Frontal cortex (tissue), 4 donors: ENCODE results near the gene STAT5B. TPM values are rescaled to one million over a fixed set of nuclear protein-coding genes. Genes with fewer than 3 reads are reported as not detected.
A peak's percentile ranks its signal among the peaks of the same experiment; 100 is the strongest.
"Not testable (repeated sequence)": the region's sequence is repeated elsewhere in the genome, so short reads cannot be mapped to it uniquely, and the experiment has no call there.

Source experiments
- DNase-seq, 2 donors: peaks; one replicate each; pipeline ENCODE4 v3.0.0; 2012; ENCODE audit warnings: low spot score in 2 of 2
- FAIRE-seq: peaks from 2 replicates; lab custom pipeline; 2012; peaks lifted over from hg19 to GRCh38; lab: Jason Lieb, UNC
- total RNA-seq: library from RNA; depleted of rRNA; stranded (reverse); fragments of >200 nt; gene quantifications from one replicate; pipeline ENCODE4 v1.2.3, GENCODE V29; 2014
- donor health status: control.
- donor health status: control.
- donor health status: control.

The STAT5B gene
- total RNA-seq, result 17.5 TPM

GRCh38 chr17:42276359-42276608, at the start of gene STAT5B:
Gene STAT5B (minus strand): TSS chr17:42276391. CDS start chr17:42232127, 44,264 bp downstream.
- FAIRE-seq (no peak), DNase-seq (peak; percentile 88 to 92)

GRCh38 chr17:42325026-42325425, 48.8 kb upstream of the STAT5B start:
- FAIRE-seq (no peak), DNase-seq (no peak)

- FAIRE-seq (no peak), DNase-seq (no peak)
Measured at GRCh38 chr17:42323268-42323773, 47.1 kb upstream of the STAT5B start.

GRCh38 chr17:42322382-42323267, 46.4 kb upstream of the STAT5B start:
- no peak for FAIRE-seq
- DNase-seq, result peak; percentile 69 to 85

GRCh38 chr17:42321555-42321954, 45.4 kb upstream of the STAT5B start:
- no peak for DNase-seq
- FAIRE-seq, result no peak

GRCh38 chr17:42317967-42318366, 41.8 kb upstream of the STAT5B start:
- not testable (repeated sequence) for DNase-seq, FAIRE-seq

GRCh38 chr17:42317266-42317845, 41.2 kb upstream of the STAT5B start:
- FAIRE-seq (no peak), DNase-seq (no peak)

GRCh38 chr17:42316755-42317154, 40.6 kb upstream of the STAT5B start:
- no peak for FAIRE-seq
- DNase-seq, result no peak

- DNase-seq (no peak), FAIRE-seq (no peak)
Measured at GRCh38 chr17:42315402-42316156, 39.4 kb upstream of the STAT5B start.

GRCh38 chr17:42313773-42314566, 37.8 kb upstream of the STAT5B start:
- FAIRE-seq (no peak), DNase-seq (no peak)

GRCh38 chr17:42313389-42313772, 37.2 kb upstream of the STAT5B start:
- no peak for DNase-seq
- no peak for FAIRE-seq

- peak; percentile 78 to 86 for DNase-seq
- FAIRE-seq, result no peak
Measured at GRCh38 chr17:42312285-42313130, 36.3 kb upstream of the STAT5B start.

- FAIRE-seq (no peak), DNase-seq (no peak)
Measured at GRCh38 chr17:42312035-42312284, 35.8 kb upstream of the STAT5B start.

GRCh38 chr17:42311240-42312034, 35.2 kb upstream of the STAT5B start:
- FAIRE-seq (no peak), DNase-seq (peak in 1 of 2 donors; percentile 41)

GRCh38 chr17:42310787-42311215, 34.6 kb upstream of the STAT5B start:
- FAIRE-seq (no peak), DNase-seq (no peak)

GRCh38 chr17:42309986-42310786, 34.0 kb upstream of the STAT5B start:
- FAIRE-seq, result no peak

GRCh38 chr17:42309142-42309541, 33.0 kb upstream of the STAT5B start:
- DNase-seq (no peak), FAIRE-seq (no peak)

More at GRCh38 chr17:42309986-42310786, 34.0 kb upstream of the STAT5B start:
- DNase-seq, result no peak

GRCh38 chr17:42308446-42308845, 32.3 kb upstream of the STAT5B start:
- DNase-seq (no peak), FAIRE-seq (no peak)
